Ureter (tissue), 1 donor: Measurements from ENCODE around the gene INHBA. TPM values are rescaled to one million over a fixed set of nuclear protein-coding genes. Genes with fewer than 3 reads are reported as not detected.

ENCODE experiments used
- DNase-seq: peaks from one replicate; pipeline ENCODE4 v3.0.0-alpha.2; 2020; ENCODE audit warnings: low spot score
- total RNA-seq: library from RNA; stranded (reverse); gene quantifications from one replicate; pipeline ENCODE4 v1.2.4, GENCODE V29; 2023
- donor health status: DM: yes; HTN: yes; CAD: no.

The INHBA gene
- total RNA-seq, 1 donor from 2014 or later = 2.9 TPM

DNA sequence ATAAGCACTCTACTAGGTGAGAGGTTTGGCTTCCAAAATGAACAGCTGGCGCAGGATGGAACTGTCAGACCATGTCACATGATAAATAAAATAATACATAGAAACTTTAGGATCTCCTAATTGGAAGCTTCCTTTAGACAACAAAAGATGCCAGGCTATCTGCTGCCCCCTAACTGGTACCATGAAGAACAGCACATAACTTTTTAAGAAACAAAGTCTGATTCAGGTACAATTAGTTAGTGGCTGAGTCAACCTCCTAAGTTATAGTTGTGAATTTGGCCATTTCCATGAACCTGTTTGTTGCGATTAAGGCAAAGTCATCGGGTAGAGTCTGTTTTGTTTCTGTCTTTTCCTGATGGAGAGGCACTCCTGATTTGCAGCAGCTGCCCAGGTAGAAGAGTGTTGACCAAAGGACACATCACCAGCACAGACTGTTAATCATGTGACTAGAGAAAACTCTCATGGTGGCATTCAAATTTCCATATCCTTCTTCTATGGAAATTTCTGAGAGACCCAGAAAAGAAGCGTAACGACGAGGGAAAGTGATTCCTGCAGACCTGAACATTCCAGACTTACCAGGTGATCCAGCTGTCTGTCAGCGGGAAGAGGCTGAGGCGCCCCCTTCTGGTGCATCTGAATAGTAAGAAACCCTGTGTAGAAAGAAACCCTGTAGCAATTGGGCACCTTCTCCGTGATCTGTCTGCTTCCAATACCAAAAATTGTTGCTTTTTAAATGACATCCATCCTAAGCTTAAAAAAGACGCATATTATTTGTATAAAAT lies 8.6 kb upstream of the INHBA start:
- no peak for DNase-seq

- DNase-seq = no peak
These were observed 7.9 kb upstream of the INHBA start for GRCh38 chr7:41710838-41711237.

DNA sequence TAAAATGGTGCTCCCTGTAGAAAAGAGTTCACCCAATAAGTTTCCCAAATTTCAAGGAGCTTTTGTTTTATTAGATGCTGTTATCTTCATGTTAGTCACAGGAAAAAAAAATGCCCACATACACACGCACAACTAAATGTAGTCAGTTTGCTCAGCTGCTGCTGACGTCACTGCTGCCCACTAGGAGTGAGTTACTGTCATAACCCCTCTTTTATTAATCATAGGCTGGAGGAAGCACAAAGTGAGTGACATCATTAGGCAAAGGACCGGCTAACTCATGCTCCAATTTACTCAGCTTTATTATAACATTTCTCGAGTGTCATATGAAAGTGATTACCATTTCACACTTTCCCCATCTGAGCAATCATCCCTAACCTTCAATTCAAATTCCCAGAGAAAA lies 6.7 kb upstream of the INHBA start:
- no peak for DNase-seq

DNA sequence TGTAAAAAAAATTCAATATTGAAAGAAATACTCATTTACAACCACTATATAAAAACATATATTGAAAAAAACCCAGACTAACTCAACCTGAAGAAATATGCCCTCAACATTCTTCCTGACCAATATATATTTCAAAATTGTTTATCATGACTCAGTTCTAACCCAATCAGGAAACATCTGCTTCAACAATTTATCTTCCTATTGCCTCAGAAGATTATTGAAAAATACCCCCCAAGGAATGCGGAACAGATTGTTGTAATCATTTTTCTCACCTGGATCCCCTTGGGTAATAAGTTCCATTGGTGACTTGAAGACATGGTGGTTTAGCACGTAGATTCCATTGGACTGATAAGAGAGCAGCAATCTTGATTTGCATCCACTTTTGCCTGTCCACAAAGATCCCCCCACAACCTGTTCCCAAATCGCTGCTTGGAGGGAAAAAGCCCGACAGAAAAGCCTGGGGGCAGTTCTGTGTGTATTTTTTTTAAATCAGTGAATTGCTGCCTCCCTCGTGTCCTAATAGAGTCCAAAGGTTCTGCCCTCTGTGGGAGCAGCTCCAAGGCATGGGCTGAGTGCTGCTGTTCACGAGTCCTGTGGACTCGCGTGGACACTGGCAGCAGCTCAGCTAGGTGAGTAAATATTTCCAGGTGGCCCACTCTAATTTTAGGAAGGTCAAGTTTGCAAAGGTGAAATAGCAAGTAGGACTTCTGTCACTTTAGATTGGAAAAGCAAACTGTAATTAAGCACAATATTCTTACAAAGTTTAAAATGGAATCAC lies 5.9 kb upstream of the INHBA start:
- DNase-seq = no peak

DNA sequence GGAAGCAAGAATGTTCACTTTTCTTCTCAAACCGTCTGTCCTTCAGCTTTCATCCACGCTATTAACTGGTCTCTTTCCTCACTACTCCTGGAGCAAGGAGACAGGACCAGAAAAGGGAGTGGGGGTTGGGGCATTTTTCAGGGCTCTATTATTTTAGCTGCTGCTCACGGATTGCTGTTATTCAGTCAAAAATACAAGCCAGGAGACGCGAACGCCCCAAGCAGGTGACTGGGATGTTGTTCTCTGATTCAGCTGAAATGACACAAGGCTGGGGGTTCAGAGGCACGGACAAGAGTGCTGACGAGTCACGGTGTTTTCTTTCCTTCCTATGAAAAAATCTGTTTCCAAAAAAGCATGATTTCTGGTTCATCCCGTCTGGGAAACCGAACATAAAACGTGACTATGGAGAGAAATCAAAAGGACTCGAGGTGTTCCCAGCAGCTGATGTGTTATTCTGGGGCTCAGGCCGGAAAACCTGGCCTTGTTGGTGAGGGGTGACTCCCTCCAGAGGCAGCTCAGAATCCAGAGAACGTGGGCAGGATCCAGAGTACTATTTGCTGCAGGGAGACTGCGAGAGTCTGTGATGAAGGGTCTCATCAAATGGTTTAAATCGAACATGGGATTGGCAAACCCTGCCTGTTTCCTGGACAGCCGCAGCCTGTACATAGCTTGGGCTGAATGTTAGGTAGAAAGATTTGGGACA lies 3.5 kb upstream of the INHBA start:
- DNase-seq = no peak

DNA sequence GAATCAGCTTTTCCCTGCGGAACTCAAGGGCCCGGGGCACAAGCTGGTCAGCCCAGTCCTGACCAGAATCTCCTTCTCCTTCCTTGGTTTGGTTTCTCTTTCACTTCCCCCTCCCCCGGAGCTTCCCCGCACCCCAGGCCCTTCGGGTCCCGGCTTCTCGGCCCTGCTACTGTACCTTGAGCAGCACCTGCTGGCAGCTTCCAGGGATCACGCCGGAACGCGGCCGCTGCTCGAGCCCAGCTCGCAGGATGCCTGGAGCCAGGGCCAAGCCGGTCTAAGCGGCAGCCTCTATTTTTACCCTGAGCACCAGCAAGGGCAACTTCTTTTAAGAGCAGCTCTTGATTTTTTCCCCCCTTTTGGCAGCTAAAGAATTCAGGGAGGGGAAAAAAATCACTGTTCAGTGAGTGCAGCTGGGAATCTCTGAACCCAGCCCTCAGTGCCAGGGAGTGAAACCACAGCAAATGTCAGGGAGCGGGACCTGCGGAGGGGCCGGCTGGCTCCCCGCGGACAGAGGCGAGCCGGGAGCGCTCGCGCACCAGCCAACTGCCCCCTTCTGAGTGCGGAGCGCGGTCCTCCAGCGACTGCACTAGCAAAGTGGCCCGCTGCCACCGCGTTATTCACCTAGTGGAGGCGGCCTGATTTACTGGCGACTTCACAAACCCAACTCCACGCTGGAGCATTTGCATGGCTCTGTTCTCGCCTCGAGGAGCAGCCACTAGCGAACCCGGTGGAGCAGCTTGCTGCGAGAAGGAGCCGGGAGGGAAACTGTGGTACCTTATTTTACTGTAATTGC lies 2.4 kb upstream of the INHBA start:
- DNase-seq = peak; percentile 91

GRCh38 chr7:41701068-41701941 lies 1.6 kb downstream of the INHBA start:
- no peak for DNase-seq

GRCh38 chr7:41700044-41700471 lies 2.8 kb downstream of the INHBA start:
- DNase-seq = no peak

DNA sequence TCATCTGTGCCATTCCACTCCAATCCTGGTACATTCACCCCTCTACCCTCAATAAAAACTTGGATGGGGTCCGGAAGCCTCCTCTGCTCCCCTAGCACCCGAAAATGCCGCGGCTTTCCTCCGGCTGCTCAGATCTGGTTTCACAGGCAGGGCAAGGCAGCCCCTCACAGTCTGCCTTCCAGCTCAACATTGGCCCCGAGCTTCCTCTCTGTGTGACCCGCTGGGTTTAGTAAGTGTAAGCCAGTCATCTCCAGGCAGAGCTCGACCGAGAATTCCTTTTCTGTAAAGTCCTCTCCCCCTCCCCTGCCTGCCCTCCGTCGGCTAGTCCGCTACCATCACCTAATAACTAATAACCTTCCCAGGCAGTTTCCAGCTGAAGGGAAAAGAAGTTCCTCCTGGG lies 3.4 kb downstream of the INHBA start:
- no peak for DNase-seq

DNA sequence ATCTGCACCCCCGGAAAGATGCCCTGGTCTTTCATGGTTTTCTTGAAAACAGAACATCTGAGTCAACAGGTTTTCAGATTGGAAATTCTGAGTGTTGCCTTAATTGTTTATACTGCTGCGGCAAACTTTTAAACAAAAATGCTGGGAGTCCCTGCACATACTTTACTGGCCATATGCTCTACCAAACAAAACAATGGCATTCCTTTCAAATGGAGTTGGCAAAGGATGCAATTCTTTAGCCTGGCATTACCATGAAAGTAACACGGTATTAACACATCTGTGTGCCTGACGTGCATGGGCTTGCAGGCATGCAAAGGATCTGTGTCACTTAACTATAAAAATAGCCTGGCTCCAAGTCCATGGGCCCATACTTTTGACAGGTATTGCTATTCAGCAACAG lies 4.2 kb downstream of the INHBA start:
- no peak for DNase-seq

- DNase-seq = no peak
These were observed 4.8 kb downstream of the INHBA start for GRCh38 chr7:41698114-41698513.

DNA sequence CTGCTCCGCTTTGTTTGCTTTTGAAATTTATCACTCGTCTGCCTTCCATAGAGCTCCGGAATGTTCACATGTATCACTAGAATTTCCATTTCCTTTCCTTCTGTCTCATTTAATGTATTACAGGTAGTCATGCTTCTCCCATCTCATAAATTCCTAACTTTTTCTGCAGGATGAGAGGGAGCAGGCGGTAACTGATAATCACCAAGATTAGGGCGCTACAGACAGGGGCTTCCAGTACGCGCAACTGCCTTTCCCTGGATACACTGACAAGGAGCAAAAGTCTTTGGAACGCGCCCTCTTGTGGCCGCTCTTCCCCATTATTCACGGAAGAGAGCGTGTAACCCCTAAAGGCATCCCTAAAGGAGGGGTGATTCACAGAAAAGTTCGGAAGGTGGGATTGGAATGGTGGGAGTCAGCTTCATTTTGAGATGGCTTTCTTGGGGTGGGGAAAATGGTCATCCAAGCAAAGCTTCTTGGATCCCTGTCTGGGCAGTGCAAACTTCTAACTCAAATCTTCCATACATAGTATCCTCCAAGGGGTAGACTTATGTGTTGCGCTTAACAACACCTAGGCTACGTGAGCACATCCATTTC lies 6.5 kb downstream of the INHBA start:
- peak; percentile 76 for DNase-seq

GRCh38 chr7:41695661-41696322 lies 7.1 kb downstream of the INHBA start:
- DNase-seq = no peak

- no peak for DNase-seq
These were observed 8.4 kb downstream of the INHBA start for GRCh38 chr7:41694495-41694894.

GRCh38 chr7:41693150-41693997 lies 9.5 kb downstream of the INHBA start:
- DNase-seq = no peak

GRCh38 chr7:41692251-41692650 lies 10.6 kb downstream of the INHBA start:
- DNase-seq = no peak

- no peak for DNase-seq
These were observed 11.4 kb downstream of the INHBA start for GRCh38 chr7:41691286-41692190.

GRCh38 chr7:41689815-41690214 lies 13.1 kb downstream of the INHBA start:
- DNase-seq = no peak
